Measurements from ENCODE around the gene MYDGF. TPM values are rescaled to one million over a fixed set of nuclear protein-coding genes. Genes with fewer than 3 reads are reported as not detected.
"Not testable (repeated sequence)": the region's sequence is repeated elsewhere in the genome, so short reads cannot be mapped to it uniquely, and the experiment has no call there.

Gene MYDGF
- polyA plus RNA-seq, 1 experiment: 126 TPM

DNA sequence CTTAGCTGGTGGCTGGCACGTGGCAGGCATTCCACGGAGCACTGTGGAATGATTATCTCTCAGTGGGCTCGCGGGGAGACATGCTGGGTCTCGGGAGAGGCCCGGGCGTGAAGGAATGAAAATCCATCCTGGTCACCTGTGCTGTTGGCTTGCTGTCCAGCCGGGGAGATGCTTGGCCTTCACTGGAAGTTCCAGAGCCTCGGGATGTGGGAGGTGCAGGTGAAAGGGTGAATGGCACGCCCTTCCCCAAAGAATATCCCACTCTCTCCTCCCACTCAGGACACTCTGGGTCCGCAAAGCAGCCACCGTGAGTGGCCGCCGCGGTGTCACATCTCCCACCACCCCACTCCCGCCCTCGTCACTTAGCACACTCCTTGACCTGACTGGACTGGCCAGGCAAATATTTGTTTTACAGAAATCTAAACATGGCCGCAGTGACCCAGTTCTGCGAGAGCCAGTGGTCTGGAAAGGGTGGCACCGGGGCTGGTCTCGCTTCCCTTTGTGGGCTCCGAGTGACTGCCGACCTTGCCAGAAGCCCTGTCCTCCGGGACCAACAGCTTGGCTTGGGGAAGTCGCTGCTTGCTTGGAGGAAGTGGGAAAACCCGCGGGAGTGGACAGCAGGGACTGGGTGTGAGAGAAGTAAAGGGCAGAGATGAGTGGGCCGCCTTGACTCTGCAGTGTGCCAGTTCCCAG lies 45.5 kb upstream of the MYDGF start:
- H3K27ac ChIP-seq (ENCODE audit: low read depth, low read length): no peak overlapping the region
- H3K27me3 ChIP-seq (ENCODE audit: control insufficient read depth, insufficient read depth, low read length): no peaks in the 10 kb centered on the region
- ChIA-PET POLR2A (no interaction called here), CTCF (no interaction called here)
- DNase-seq (ENCODE audit: low read depth, low spot score): no peak
- peaks cover 13% of the 10 kb centered on the region; the same call in 1 of the 2 replicates for H3K9me3 ChIP-seq (ENCODE audit: control insufficient read depth, insufficient read depth, low read length)
- TF ChIP-seq, protein P1, sequence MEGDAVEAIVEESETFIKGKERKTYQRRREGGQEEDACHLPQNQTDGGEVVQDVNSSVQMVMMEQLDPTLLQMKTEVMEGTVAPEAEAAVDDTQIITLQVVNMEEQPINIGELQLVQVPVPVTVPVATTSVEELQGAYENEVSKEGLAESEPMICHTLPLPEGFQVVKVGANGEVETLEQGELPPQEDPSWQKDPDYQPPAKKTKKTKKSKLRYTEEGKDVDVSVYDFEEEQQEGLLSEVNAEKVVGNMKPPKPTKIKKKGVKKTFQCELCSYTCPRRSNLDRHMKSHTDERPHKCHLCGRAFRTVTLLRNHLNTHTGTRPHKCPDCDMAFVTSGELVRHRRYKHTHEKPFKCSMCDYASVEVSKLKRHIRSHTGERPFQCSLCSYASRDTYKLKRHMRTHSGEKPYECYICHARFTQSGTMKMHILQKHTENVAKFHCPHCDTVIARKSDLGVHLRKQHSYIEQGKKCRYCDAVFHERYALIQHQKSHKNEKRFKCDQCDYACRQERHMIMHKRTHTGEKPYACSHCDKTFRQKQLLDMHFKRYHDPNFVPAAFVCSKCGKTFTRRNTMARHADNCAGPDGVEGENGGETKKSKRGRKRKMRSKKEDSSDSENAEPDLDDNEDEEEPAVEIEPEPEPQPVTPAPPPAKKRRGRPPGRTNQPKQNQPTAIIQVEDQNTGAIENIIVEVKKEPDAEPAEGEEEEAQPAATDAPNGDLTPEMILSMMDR (IDR thresholded peaks at IDR 0.05; ENCODE audit: low read depth, low read length): no peak
- no peak overlapping the region for H3K4me3 ChIP-seq (ENCODE audit: low read depth, low read length)

DNA sequence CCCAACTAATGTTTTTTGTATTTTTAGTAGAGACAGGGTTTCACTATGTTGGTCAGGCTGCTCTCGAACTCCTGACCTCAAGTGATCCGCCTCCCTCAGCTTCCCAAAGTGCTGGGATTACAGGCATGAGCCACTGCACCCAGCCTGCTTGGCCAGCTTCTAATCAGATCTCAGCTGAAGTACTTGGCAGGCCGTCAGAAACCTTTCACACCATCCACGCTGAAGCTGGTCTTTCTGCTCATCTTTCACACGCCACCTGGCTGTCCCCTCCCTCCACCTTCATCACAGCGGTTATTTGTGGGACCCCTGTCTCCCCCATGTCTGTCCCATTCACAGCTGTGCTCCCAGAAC lies 45.0 kb upstream of the MYDGF start:
- H3K27me3 ChIP-seq (ENCODE audit: control insufficient read depth, insufficient read depth, low read length); POLR2A ChIA-PET; DNase-seq (ENCODE audit: low read depth, low spot score); CTCF ChIA-PET; H3K27ac ChIP-seq (ENCODE audit: low read depth, low read length); H3K4me3 ChIP-seq (ENCODE audit: low read depth, low read length): not testable (repeated sequence)
- peaks cover 13% of the 10 kb centered on the region; the same call in 1 of the 2 replicates for H3K9me3 ChIP-seq (ENCODE audit: control insufficient read depth, insufficient read depth, low read length)

DNA sequence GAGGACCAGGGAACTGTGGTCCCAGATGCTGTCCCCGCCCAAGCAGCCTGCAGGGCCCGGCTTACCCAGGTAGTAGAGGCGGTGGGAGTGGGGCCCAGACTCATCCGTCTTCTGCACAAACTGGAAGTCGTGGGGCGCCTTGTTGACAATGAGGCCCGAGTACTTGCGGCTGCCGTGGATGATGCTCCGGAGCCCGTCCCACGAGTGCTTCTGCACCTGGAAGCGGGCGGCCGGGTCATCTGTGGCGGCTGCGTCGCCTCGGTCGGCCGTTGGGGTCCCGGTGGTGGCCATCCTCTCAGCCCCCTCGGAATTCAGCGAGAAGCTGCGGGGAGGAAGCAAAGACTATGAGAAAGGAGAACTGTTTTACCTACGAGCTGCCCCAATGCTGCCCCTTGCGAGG lies 43.9 kb upstream of the MYDGF start:
- CTCF ChIA-PET: no interaction called here
- Histone ChIP-seq H3K27ac (ENCODE audit: low read depth, low read length) (peak overlapping the region; percentile 57), H3K9me3 (ENCODE audit: control insufficient read depth, insufficient read depth, low read length) (peaks cover 13% of the 10 kb centered on the region; the same call in 1 of the 2 replicates), H3K4me3 (ENCODE audit: low read depth, low read length) (no peak overlapping the region), H3K27me3 (ENCODE audit: control insufficient read depth, insufficient read depth, low read length) (no peaks in the 10 kb centered on the region)
- no peak for DNase-seq (ENCODE audit: low read depth, low spot score)
- POLR2A ChIA-PET: interaction anchor here (0.6 to 1.5 kb wide), 3 partner anchors 8 to 198 kb away, joined by 4 to 5 read pairs (median 4); no protein-coding TSS in a partner anchor
- TF ChIP-seq, protein P1 (IDR thresholded peaks at IDR 0.05; ENCODE audit: low read depth, low read length): no peak

DNA sequence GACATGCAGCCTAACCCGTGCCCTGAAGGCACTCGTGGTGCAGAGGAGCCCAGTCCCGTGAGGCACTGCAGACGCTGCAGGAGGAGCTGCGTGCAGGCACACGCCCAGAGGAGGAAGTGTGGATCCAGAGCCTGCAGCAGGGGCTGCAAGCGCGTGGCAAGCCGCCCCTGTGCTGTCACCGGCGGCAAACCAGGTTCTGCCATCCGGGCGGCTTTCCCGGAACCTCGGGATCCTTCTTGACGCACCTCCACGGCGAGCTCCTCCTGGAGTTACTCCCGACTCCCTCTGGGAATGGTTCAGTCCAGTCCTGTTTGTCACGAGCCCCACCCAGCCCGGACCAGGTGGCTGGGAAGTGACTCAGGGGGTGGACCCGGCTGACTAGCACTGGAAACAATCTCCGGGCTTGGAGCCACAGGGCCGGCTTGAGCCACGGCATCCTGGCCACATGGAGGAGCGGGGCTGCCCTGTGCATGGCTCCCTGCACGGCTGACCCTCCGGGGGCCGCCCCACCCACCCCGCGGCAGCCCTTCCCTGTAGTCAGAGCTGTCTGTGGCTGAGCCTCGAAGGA lies 43.3 kb upstream of the MYDGF start:
- CTCF ChIA-PET: interaction anchor here (0.6 kb wide), 1 partner anchor 98 kb away, joined by 9 read pairs; no protein-coding TSS in a partner anchor
- TF ChIP-seq, protein P1 (IDR thresholded peaks at IDR 0.05; ENCODE audit: low read depth, low read length): no peak
- DNase-seq (ENCODE audit: low read depth, low spot score): peak; percentile 58
- H3K4me3 ChIP-seq (ENCODE audit: low read depth, low read length): no peak overlapping the region
- peak overlapping the region; percentile 57 for H3K27ac ChIP-seq (ENCODE audit: low read depth, low read length)
- peaks cover 13% of the 10 kb centered on the region; the same call in 1 of the 2 replicates for H3K9me3 ChIP-seq (ENCODE audit: control insufficient read depth, insufficient read depth, low read length)
- no peaks in the 10 kb centered on the region for H3K27me3 ChIP-seq (ENCODE audit: control insufficient read depth, insufficient read depth, low read length)
- POLR2A ChIA-PET: interaction anchor here (0.6 to 1.5 kb wide), 3 partner anchors 9 to 198 kb away, joined by 4 to 5 read pairs (median 4); no protein-coding TSS in a partner anchor

DNA sequence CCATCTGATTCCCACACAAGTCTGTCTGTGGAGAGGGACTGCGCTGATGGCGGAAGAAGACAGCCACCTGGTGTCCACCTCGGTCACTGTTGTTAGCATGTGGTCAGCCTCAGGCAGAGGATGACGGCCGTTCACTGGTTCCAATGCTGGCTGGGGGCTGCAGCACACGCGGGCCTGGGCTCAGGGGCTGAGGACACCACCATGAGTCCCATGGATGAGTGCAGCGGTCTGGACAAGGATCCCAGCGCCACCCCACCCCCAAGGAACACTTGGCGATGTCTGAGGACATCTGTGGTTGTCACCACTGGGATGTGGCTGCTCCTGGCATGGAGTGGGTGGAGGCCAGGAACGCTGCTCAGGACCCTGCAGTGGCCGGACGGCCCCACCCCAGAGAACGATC lies 42.6 kb upstream of the MYDGF start:
- Histone ChIP-seq H3K27me3 (ENCODE audit: control insufficient read depth, insufficient read depth, low read length) (no peaks in the 10 kb centered on the region), H3K4me3 (ENCODE audit: low read depth, low read length) (no peak overlapping the region)

More for the DNA sequence above, 42.6 kb upstream of the MYDGF start:
- TF ChIP-seq, protein P1 (IDR thresholded peaks at IDR 0.05; ENCODE audit: low read depth, low read length): no peak
- H3K27ac ChIP-seq (ENCODE audit: low read depth, low read length): no peak overlapping the region
- CTCF ChIA-PET: interaction anchor here (0.6 kb wide), 1 partner anchor 98 kb away, joined by 9 read pairs; no protein-coding TSS in a partner anchor
- peaks cover 13% of the 10 kb centered on the region; the same call in 1 of the 2 replicates for H3K9me3 ChIP-seq (ENCODE audit: control insufficient read depth, insufficient read depth, low read length)
- DNase-seq (ENCODE audit: low read depth, low spot score): no peak
- POLR2A ChIA-PET: interaction anchor here (1.3 to 1.5 kb wide), 2 partner anchors 10 to 23 kb away, joined by 4 to 5 read pairs; no protein-coding TSS in a partner anchor

Data from AG04450 (cell line).